ENCODE data around the gene FPR3. TPM values are rescaled to one million over a fixed set of nuclear protein-coding genes. Genes with fewer than 3 reads are reported as not detected.

The FPR3 gene
- total RNA-seq, 2 experiments from 2014 or later: not detected

- POLR2A ChIA-PET: interaction anchor here (0.7 kb wide), 1 partner anchor 398 kb away, joined by 3 read pairs; no protein-coding TSS in a partner anchor
These were observed 5.7 kb upstream of the FPR3 start for GRCh38 chr19:51789061-51789795.

GRCh38 chr19:51792932-51793331 is 2.0 kb upstream of the FPR3 start:
- Histone ChIP-seq H2AFZ (ENCODE audit: low read length) (no peak overlapping the region), H3K36me3 (ENCODE audit: insufficient read depth, low read length) (no peaks in the 10 kb centered on the region), H3K4me2 (ENCODE audit: low read length) (no peak overlapping the region), H3K79me2 (ENCODE audit: insufficient read depth, low read depth, low read length) (no peaks in the 10 kb centered on the region), H4K20me1 (ENCODE audit: insufficient read depth, low read length) (no peaks in the 10 kb centered on the region), H3K4me3 (ENCODE audit: low read depth, low read length, poor library complexity, severe bottlenecking) (no peak overlapping the region), H3K4me1 (ENCODE audit: insufficient read depth, low read length, poor library complexity, severe bottlenecking) (no peaks in the 10 kb centered on the region), H3K27ac (ENCODE audit: low read depth, low read length, poor library complexity, severe bottlenecking) (no peak overlapping the region), H3K9me3 (ENCODE audit: low read length) (no peaks in the 10 kb centered on the region), H3K9me2 (ENCODE audit: insufficient read depth, low read length) (no peaks in the 10 kb centered on the region)
- TF ChIP-seq CTCF (conservative IDR thresholded peaks at IDR 0.05; ENCODE audit: low read length) (no peak), EZH2phosphoT487 (IDR thresholded peaks at IDR 0.05; ENCODE audit: borderline replicate concordance, low read depth, low read length) (no peak)
- DNase-seq (ENCODE audit: low spot score): no peak
- intact Hi-C loops (cut with micrococcal nuclease; ENCODE audit: unreplicated experiment): no loop called here
- no TSS peak for BruUV-seq (replicated peaks)
- POLR2A ChIA-PET: no interaction called here
- CTCF ChIA-PET (ENCODE audit: unreplicated experiment): no interaction called here

More at GRCh38 chr19:51789061-51789795, 5.7 kb upstream of the FPR3 start:
- H3K9me2 ChIP-seq (ENCODE audit: insufficient read depth, low read length): no peaks in the 10 kb centered on the region
- no peak overlapping the region for H3K4me3 ChIP-seq (ENCODE audit: low read depth, low read length, poor library complexity, severe bottlenecking)
- no peaks in the 10 kb centered on the region for H3K79me2 ChIP-seq (ENCODE audit: insufficient read depth, low read depth, low read length)
- BruUV-seq (replicated peaks): no TSS peak
- H2AFZ ChIP-seq (ENCODE audit: low read length): no peak overlapping the region
- H3K36me3 ChIP-seq (ENCODE audit: insufficient read depth, low read length): no peaks in the 10 kb centered on the region
- H3K9me3 ChIP-seq (ENCODE audit: low read length): no peaks in the 10 kb centered on the region
- CTCF ChIA-PET (ENCODE audit: unreplicated experiment): no interaction called here
- H3K4me2 ChIP-seq (ENCODE audit: low read length): no peak overlapping the region
- no peaks in the 10 kb centered on the region for H3K4me1 ChIP-seq (ENCODE audit: insufficient read depth, low read length, poor library complexity, severe bottlenecking)
- intact Hi-C loops (cut with micrococcal nuclease; ENCODE audit: unreplicated experiment): no loop called here
- no peak for TF ChIP-seq CTCF (conservative IDR thresholded peaks at IDR 0.05; ENCODE audit: low read length)
- TF ChIP-seq EZH2phosphoT487 (IDR thresholded peaks at IDR 0.05; ENCODE audit: borderline replicate concordance, low read depth, low read length): no peak
- DNase-seq (ENCODE audit: low spot score): no peak
- H3K27ac ChIP-seq (ENCODE audit: low read depth, low read length, poor library complexity, severe bottlenecking): no peak overlapping the region
- H4K20me1 ChIP-seq (ENCODE audit: insufficient read depth, low read length): no peaks in the 10 kb centered on the region

- DNase-seq (ENCODE audit: low spot score): no peak
- no peak overlapping the region for H2AFZ ChIP-seq (ENCODE audit: low read length)
- intact Hi-C loops (cut with micrococcal nuclease; ENCODE audit: unreplicated experiment): no loop called here
- ChIA-PET POLR2A (no interaction called here), CTCF (ENCODE audit: unreplicated experiment) (no interaction called here)
- no peak for TF ChIP-seq EZH2phosphoT487 (IDR thresholded peaks at IDR 0.05; ENCODE audit: borderline replicate concordance, low read depth, low read length)
- no peak for TF ChIP-seq CTCF (conservative IDR thresholded peaks at IDR 0.05; ENCODE audit: low read length)
- H3K9me2 ChIP-seq (ENCODE audit: insufficient read depth, low read length): no peaks in the 10 kb centered on the region
- H3K4me2 ChIP-seq (ENCODE audit: low read length): no peak overlapping the region
- BruUV-seq (replicated peaks): no TSS peak
- H3K9me3 ChIP-seq (ENCODE audit: low read length): no peaks in the 10 kb centered on the region
- H3K4me1 ChIP-seq (ENCODE audit: insufficient read depth, low read length, poor library complexity, severe bottlenecking): no peaks in the 10 kb centered on the region
- no peak overlapping the region for H3K27ac ChIP-seq (ENCODE audit: low read depth, low read length, poor library complexity, severe bottlenecking)
- H4K20me1 ChIP-seq (ENCODE audit: insufficient read depth, low read length): no peaks in the 10 kb centered on the region
- H3K79me2 ChIP-seq (ENCODE audit: insufficient read depth, low read depth, low read length): no peaks in the 10 kb centered on the region
- no peak overlapping the region for H3K4me3 ChIP-seq (ENCODE audit: low read depth, low read length, poor library complexity, severe bottlenecking)
- no peaks in the 10 kb centered on the region for H3K36me3 ChIP-seq (ENCODE audit: insufficient read depth, low read length)
These were observed 963 bp upstream of the FPR3 start for GRCh38 chr19:51793994-51794393.

All from OCI-LY7 (cell line).